HUES64 (cell line): ENCODE results near the gene ELN.
A peak's percentile ranks its signal among the peaks of the same experiment; 100 is the strongest.

ENCODE experiments used
- H3K27ac ChIP-seq: 2 replicates; pipeline ENCODE4 v1.7.0; 2013; ENCODE audit warnings: low read depth, low read length, inconsistent platforms
- H3K27me3 ChIP-seq: 2 replicates; pipeline ENCODE4 v1.6.1; 2013; ENCODE audit warnings: mild to moderate bottlenecking, low read length; ENCODE audit not compliant: insufficient read depth
- H3K36me3 ChIP-seq: 2 replicates; pipeline ENCODE4 v1.6.1; 2013; ENCODE audit warnings: mild to moderate bottlenecking, low read length; ENCODE audit not compliant: insufficient read depth
- H3K4me1 ChIP-seq: 2 replicates; pipeline ENCODE4 v1.6.1; 2013; ENCODE audit warnings: mild to moderate bottlenecking, low read length, moderate library complexity; ENCODE audit not compliant: insufficient read depth
- H3K4me3 ChIP-seq: 2 replicates; pipeline ENCODE4 v1.5.1; 2013; ENCODE audit warnings: mild to moderate bottlenecking, low read length, moderate library complexity
- H3K9ac ChIP-seq: 2 replicates; pipeline ENCODE4 v1.6.1; 2013; ENCODE audit warnings: mild to moderate bottlenecking, low read depth, low read length
- H3K9me3 ChIP-seq: 2 replicates; pipeline ENCODE4 v1.6.1; 2013; ENCODE audit warnings: low read depth, low read length; ENCODE audit not compliant: insufficient read depth
- WGBS: fragments of 150-250, 120-280 bp; methylation state at CpG from one replicate; pipeline ENCODE4 v1.1.7; 2013; ENCODE audit warnings: missing lambda C conversion rate; 5-methylcytosine and 5-hydroxymethylcytosine counted together

ELN gene

GRCh38 chr7:74105992-74106391 lies 78.0 kb downstream of the ELN start:
- 96% methylated on average over 11 of the region's 11 CpGs for WGBS
- H3K27ac ChIP-seq = no peak overlapping the region
- H3K9ac ChIP-seq = no peak overlapping the region
- no peaks in the 10 kb centered on the region for H3K4me1 ChIP-seq
- H3K27me3 ChIP-seq = no peaks in the 10 kb centered on the region
- H3K9me3 ChIP-seq = no peaks in the 10 kb centered on the region
- H3K36me3 ChIP-seq = peaks cover 84% of the 10 kb centered on the region
- H3K4me3 ChIP-seq = no peak overlapping the region

DNA sequence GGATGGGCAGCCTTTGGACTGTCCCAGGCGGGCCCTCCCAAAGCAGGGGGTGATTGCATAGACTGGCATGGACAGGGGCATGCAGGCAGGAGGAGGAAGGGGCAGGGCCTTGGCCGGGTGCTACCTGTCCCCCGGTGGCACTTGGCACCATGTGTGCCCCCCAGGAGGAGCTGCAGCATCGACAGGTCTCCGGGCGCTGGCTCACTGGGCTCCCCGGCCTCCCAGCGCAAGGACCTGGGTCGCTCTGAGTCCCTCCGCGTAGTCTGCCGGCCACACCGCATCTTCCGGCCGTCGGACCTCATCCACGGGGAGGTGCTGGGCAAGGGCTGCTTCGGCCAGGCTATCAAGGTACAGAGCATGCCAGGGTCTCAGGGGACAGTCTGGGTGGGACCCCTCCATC lies 78.9 kb downstream of the ELN start:
- no peaks in the 10 kb centered on the region for H3K27me3 ChIP-seq
- 97% methylated on average over 18 of the region's 18 CpGs for WGBS
- H3K9me3 ChIP-seq = no peaks in the 10 kb centered on the region
- peaks cover 86% of the 10 kb centered on the region for H3K36me3 ChIP-seq
- H3K4me3 ChIP-seq = no peak overlapping the region
- H3K27ac ChIP-seq = no peak overlapping the region
- no peak overlapping the region for H3K9ac ChIP-seq
- no peaks in the 10 kb centered on the region for H3K4me1 ChIP-seq

DNA sequence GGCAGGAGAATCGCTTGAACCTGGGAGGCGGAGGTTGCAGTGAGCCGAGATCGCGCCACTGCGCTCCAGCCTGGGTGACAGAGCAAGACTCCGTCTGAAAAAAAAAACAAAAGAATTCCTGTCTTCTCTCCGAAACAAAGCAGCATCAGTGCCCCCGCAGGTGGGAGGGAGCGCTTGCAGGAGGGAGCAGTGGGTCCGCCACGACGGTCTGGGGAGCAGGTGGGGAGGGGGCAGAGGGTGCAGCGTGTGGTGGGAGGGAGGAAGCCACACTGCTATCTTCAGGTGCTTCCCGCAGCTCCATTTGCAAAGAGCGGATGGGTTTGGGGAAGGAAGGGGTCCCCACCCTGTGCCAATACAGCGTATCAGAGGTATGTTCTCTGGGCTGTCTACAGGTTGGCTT lies 87.4 kb downstream of the ELN start:
- H3K4me3 ChIP-seq = no peak overlapping the region
- no peaks in the 10 kb centered on the region for H3K4me1 ChIP-seq
- peak overlapping the region; percentile 49 for H3K27ac ChIP-seq
- peaks cover 52% of the 10 kb centered on the region for H3K36me3 ChIP-seq
- no peaks in the 10 kb centered on the region for H3K9me3 ChIP-seq
- WGBS = 57% methylated on average over 17 of the region's 17 CpGs
- H3K9ac ChIP-seq = no peak overlapping the region
- no peaks in the 10 kb centered on the region for H3K27me3 ChIP-seq

DNA sequence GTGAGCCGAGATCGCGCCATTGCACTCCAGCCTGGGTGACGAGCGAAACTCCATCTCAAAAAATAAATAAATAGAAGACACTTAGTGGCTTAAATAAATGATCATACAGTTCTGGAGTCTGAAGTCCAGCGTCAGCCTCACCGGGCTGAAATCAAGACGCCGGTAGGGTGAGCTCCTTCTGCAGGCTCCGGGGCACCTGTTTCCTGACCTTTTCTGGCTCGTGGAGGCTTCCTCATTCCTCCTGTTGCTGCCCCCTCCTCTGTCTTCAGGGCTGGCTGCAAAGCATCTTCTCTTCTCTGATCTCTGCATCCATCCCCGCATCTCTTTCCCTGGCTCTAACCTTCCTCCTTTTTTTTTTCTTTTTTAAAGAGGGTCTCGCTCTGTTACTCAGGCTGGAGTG lies 88.4 kb downstream of the ELN start:
- Histone ChIP-seq H3K4me1 (no peaks in the 10 kb centered on the region), H3K4me3 (no peak overlapping the region), H3K36me3 (peaks cover 53% of the 10 kb centered on the region), H3K9ac (no peak overlapping the region), H3K9me3 (no peaks in the 10 kb centered on the region), H3K27me3 (no peaks in the 10 kb centered on the region), H3K27ac (no peak overlapping the region)
- WGBS = 94% methylated on average over 8 of the region's 13 CpGs
